MM.1S (cell line): ENCODE measurements around the gene BANP.
"Not testable (repeated sequence)": the region's sequence is repeated elsewhere in the genome, so short reads cannot be mapped to it uniquely, and the experiment has no call there.

Source experiments
- EZH2 ChIP-seq: fragments of 300-600 bp; sonication (generic); optimal IDR thresholded peaks from 2 replicates; pipeline ENCODE3; 2017; ENCODE audit warnings: low read depth, mild to moderate bottlenecking, antibody characterized with exemption, low read length, mixed read lengths
- TF ChIP-seq, protein P1 (sequence below): fragments of 300-600 bp; sonication (generic); IDR thresholded peaks from 2 replicates; pipeline ENCODE4 v1.5.1; 2016; ENCODE audit warnings: antibody characterized with exemption, low read length, mixed read lengths

DNA sequence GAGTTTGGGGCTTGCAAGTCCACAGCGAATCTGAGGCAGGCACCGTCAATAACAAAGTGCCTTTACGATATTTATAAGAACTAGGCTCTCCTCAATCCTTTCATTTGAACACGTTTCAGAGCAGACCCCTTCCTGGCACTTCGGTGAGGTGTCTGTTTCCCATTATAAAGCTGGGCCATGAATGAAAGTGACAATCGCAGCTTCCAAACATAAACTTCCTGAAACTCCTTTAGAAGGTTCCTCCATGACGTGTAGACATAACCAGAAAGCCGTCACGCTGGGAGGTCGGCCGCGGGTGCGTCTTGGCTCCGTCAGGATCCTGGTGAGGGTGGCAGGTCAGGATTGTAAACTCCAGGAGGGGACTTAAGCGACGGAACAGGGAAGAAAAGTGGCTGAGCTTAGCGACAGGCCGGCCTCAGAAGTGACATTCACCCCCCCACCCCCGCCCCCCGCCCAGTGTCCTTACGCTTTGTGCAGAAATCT is 150.4 kb downstream of the BANP start:
- TF ChIP-seq, protein P1, sequence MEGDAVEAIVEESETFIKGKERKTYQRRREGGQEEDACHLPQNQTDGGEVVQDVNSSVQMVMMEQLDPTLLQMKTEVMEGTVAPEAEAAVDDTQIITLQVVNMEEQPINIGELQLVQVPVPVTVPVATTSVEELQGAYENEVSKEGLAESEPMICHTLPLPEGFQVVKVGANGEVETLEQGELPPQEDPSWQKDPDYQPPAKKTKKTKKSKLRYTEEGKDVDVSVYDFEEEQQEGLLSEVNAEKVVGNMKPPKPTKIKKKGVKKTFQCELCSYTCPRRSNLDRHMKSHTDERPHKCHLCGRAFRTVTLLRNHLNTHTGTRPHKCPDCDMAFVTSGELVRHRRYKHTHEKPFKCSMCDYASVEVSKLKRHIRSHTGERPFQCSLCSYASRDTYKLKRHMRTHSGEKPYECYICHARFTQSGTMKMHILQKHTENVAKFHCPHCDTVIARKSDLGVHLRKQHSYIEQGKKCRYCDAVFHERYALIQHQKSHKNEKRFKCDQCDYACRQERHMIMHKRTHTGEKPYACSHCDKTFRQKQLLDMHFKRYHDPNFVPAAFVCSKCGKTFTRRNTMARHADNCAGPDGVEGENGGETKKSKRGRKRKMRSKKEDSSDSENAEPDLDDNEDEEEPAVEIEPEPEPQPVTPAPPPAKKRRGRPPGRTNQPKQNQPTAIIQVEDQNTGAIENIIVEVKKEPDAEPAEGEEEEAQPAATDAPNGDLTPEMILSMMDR: not testable (repeated sequence)
- not testable (repeated sequence) for TF ChIP-seq EZH2
